Measurements from ENCODE around the gene ILKAP.

Gene ILKAP

GRCh38 chr2:238149841-238150572, 53.5 kb downstream of the ILKAP start:
- no peak for TF ChIP-seq CTCF (IDR thresholded peaks at IDR 0.05; ENCODE audit: insufficient read depth, low read length, missing control alignments)
- no peak overlapping the region for H3K4me3 ChIP-seq (ENCODE audit: low read depth, low read length)
- ChIA-PET POLR2A (no interaction called here), CTCF (interaction anchor here (1.4 to 1.8 kb wide), 2 partner anchors 11 kb away, joined by 3 to 6 read pairs; no protein-coding TSS in a partner anchor)
- DNase-seq (ENCODE audit: low read depth, low spot score) = no peak

- no peak for DNase-seq (ENCODE audit: low read depth, low spot score)
- TF ChIP-seq CTCF (IDR thresholded peaks at IDR 0.05; ENCODE audit: insufficient read depth, low read length, missing control alignments) = no peak
- POLR2A ChIA-PET = no interaction called here
- CTCF ChIA-PET = interaction anchor here (1.4 kb wide), 1 partner anchor 10 kb away, joined by 3 read pairs; no protein-coding TSS in a partner anchor
- H3K4me3 ChIP-seq (ENCODE audit: low read depth, low read length) = no peak overlapping the region
Observed at GRCh38 chr2:238148981-238149380, 54.5 kb downstream of the ILKAP start.

- DNase-seq (ENCODE audit: low read depth, low spot score) = no peak
- no peak for TF ChIP-seq CTCF (IDR thresholded peaks at IDR 0.05; ENCODE audit: insufficient read depth, low read length, missing control alignments)
- CTCF ChIA-PET = interaction anchor here (1.3 to 1.4 kb wide), 2 partner anchors 12 to 288 kb away, joined by 3 to 4 read pairs; partner anchors contain the start of gene ERFE
- POLR2A ChIA-PET = no interaction called here
- no peak overlapping the region for H3K4me3 ChIP-seq (ENCODE audit: low read depth, low read length)
Observed at GRCh38 chr2:238146884-238147544, 56.5 kb downstream of the ILKAP start.

GRCh38 chr2:238145851-238146250, 57.6 kb downstream of the ILKAP start:
- TF ChIP-seq CTCF (IDR thresholded peaks at IDR 0.05; ENCODE audit: insufficient read depth, low read length, missing control alignments) = no peak
- POLR2A ChIA-PET = no interaction called here
- CTCF ChIA-PET = no interaction called here
- DNase-seq (ENCODE audit: low read depth, low spot score) = no peak
- H3K4me3 ChIP-seq (ENCODE audit: low read depth, low read length) = no peak overlapping the region

GRCh38 chr2:238145046-238145445, 58.4 kb downstream of the ILKAP start:
- POLR2A ChIA-PET = no interaction called here
- CTCF ChIA-PET = interaction anchor here (0.9 kb wide), 1 partner anchor 118 kb away, joined by 3 read pairs; no protein-coding TSS in a partner anchor

More at GRCh38 chr2:238145046-238145445, 58.4 kb downstream of the ILKAP start:
- DNase-seq (ENCODE audit: low read depth, low spot score) = no peak
- no peak overlapping the region for H3K4me3 ChIP-seq (ENCODE audit: low read depth, low read length)
- no peak for TF ChIP-seq CTCF (IDR thresholded peaks at IDR 0.05; ENCODE audit: insufficient read depth, low read length, missing control alignments)

All from AG04449 (cell line).